HG03565 (cell line): ENCODE data around the gene BCL3.
A peak's percentile ranks its signal among the peaks of the same experiment; 100 is the strongest.
"Not testable (repeated sequence)": the region's sequence is repeated elsewhere in the genome, so short reads cannot be mapped to it uniquely, and the experiment has no call there.

Experiments used
- ATAC-seq: cut with Tn5 transposase; IDR thresholded peaks from one replicate; pipeline ENCODE4 v1.9.1; 2021; ENCODE audit warnings: mild to moderate bottlenecking, moderate library complexity; ENCODE audit not compliant: unreplicated experiment

The BCL3 gene

GRCh38 chr19:44748426-44749254 lies at the start of gene BCL3:
Gene BCL3, plus strand, starts transcription at chr19:44748708. Its CDS starts 83 bp downstream, at chr19:44748791.
- ATAC-seq = peak; percentile 21

GRCh38 chr19:44700547-44700946 lies 48.0 kb upstream of the BCL3 start:
- ATAC-seq = no peak

GRCh38 chr19:44701228-44701627 lies 47.3 kb upstream of the BCL3 start:
- no peak for ATAC-seq

- ATAC-seq = no peak
These were observed 45.8 kb upstream of the BCL3 start for GRCh38 chr19:44702551-44703176.

- ATAC-seq = no peak
These were observed 45.0 kb upstream of the BCL3 start for GRCh38 chr19:44703336-44704078.

- no peak for ATAC-seq
These were observed 43.5 kb upstream of the BCL3 start for GRCh38 chr19:44704982-44705381.

GRCh38 chr19:44705502-44706010 lies 43.0 kb upstream of the BCL3 start:
- ATAC-seq = no peak

GRCh38 chr19:44706506-44707236 lies 41.8 kb upstream of the BCL3 start:
- no peak for ATAC-seq

GRCh38 chr19:44707794-44708193 lies 40.7 kb upstream of the BCL3 start:
- ATAC-seq = no peak

GRCh38 chr19:44708940-44709339 lies 39.6 kb upstream of the BCL3 start:
- no peak for ATAC-seq

- ATAC-seq = not testable (repeated sequence)
These were observed 38.9 kb upstream of the BCL3 start for GRCh38 chr19:44709434-44710266.

- no peak for ATAC-seq
These were observed 38.0 kb upstream of the BCL3 start for GRCh38 chr19:44710483-44710882.

GRCh38 chr19:44712864-44713515 lies 35.5 kb upstream of the BCL3 start:
- ATAC-seq = no peak

GRCh38 chr19:44714597-44715169 lies 33.8 kb upstream of the BCL3 start:
- ATAC-seq = no peak

- no peak for ATAC-seq
These were observed 30.9 kb upstream of the BCL3 start for GRCh38 chr19:44717603-44718002.

GRCh38 chr19:44718441-44719261 lies 29.9 kb upstream of the BCL3 start:
- no peak for ATAC-seq

- ATAC-seq = no peak
These were observed 29.2 kb upstream of the BCL3 start for GRCh38 chr19:44719262-44719701.

GRCh38 chr19:44720396-44720795 lies 28.1 kb upstream of the BCL3 start:
- not testable (repeated sequence) for ATAC-seq
